Right atrium auricular region (tissue), 2 donors: Measurements from ENCODE around the gene OR10A2. TPM values are rescaled to one million over a fixed set of nuclear protein-coding genes. Genes with fewer than 3 reads are reported as not detected.
"Not testable (repeated sequence)": the region's sequence is repeated elsewhere in the genome, so short reads cannot be mapped to it uniquely, and the experiment has no call there.

Source experiments
- DNase-seq: peaks from one replicate; pipeline ENCODE4 v3.0.0-alpha.2; 2019; ENCODE audit warnings: low spot score
- H3K27ac ChIP-seq, 2 donors: fragments of 200-600 bp; sonication (generic); 1 replicate in 1 of 2; 2 replicates in 1 of 2; pipeline ENCODE4 v1.5.1; 2016 to 2019
- H3K27me3 ChIP-seq, 2 donors: fragments of 200-600 bp; sonication (generic); one replicate each; pipeline versions ENCODE4 v1.5.1 to v1.6.0; 2017 to 2019
- H3K36me3 ChIP-seq: fragments of 200-600 bp; sonication (generic); one replicate; pipeline ENCODE4 v1.5.1; 2016
- H3K4me1 ChIP-seq, 2 donors: fragments of 200-600 bp; sonication (generic); one replicate each; pipeline versions ENCODE4 v1.5.1 to v1.6.0; 2017 to 2019
- H3K4me3 ChIP-seq, 2 donors: fragments of 200-600 bp; sonication (generic); 1 replicate in 1 of 2; 2 replicates in 1 of 2; pipeline ENCODE4 v1.5.1; 2017 to 2019; ENCODE audit warnings: mild to moderate bottlenecking in 1 of 2, moderate library complexity in 1 of 2
- H3K9me3 ChIP-seq, 2 donors: fragments of 200-600 bp; sonication (generic); one replicate each; pipeline ENCODE4 v1.5.1; 2019
- total RNA-seq, 2 donors: library from RNA; depleted of rRNA; stranded (reverse); fragments of >200 nt; gene quantifications; one replicate each; pipeline ENCODE4 v1.1.0, GENCODE V29; 2016
- TF ChIP-seq, protein P1 (sequence below), 2 donors: fragments of 200-600 bp; sonication (generic); IDR thresholded peaks; one replicate each; pipeline ENCODE4 v1.5.1; 2019; ENCODE audit warnings: antibody characterized with exemption in 2 of 2

The OR10A2 gene
- total RNA-seq, 2 donors from 2014 or later, result not detected

DNA sequence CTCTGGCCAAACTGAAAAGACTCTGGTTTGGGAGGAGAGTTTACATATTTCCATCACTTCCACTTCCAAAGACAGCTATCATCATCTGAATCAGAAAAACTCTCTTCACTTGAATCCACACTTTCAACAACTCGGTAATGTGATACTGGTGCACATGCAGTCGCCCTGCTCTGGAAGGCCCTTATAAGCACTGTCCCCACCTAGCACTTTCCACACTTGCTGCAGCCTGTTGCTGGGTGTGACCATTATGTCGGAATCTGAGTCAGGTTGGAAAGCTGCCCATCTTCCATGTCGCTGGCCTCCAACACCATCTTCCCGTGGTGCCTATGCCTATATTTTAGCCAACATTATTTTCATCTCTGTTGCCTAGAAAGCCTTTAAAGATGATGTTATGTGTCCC, 18.5 kb upstream of the OR10A2 start:
- TF ChIP-seq, protein P1, sequence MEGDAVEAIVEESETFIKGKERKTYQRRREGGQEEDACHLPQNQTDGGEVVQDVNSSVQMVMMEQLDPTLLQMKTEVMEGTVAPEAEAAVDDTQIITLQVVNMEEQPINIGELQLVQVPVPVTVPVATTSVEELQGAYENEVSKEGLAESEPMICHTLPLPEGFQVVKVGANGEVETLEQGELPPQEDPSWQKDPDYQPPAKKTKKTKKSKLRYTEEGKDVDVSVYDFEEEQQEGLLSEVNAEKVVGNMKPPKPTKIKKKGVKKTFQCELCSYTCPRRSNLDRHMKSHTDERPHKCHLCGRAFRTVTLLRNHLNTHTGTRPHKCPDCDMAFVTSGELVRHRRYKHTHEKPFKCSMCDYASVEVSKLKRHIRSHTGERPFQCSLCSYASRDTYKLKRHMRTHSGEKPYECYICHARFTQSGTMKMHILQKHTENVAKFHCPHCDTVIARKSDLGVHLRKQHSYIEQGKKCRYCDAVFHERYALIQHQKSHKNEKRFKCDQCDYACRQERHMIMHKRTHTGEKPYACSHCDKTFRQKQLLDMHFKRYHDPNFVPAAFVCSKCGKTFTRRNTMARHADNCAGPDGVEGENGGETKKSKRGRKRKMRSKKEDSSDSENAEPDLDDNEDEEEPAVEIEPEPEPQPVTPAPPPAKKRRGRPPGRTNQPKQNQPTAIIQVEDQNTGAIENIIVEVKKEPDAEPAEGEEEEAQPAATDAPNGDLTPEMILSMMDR (IDR thresholded peaks at IDR 0.05), result no peak
- H3K27me3 ChIP-seq, result no peaks in the 10 kb centered on the region
- H3K9me3 ChIP-seq, result no peaks in the 10 kb centered on the region
- no peak overlapping the region for H3K27ac ChIP-seq
- no peaks in the 10 kb centered on the region for H3K36me3 ChIP-seq
- H3K4me3 ChIP-seq, result no peak overlapping the region
- DNase-seq, result no peak
- H3K4me1 ChIP-seq, result no peaks in the 10 kb centered on the region

GRCh38 chr11:6845383-6845782, 17.5 kb upstream of the OR10A2 start, which contains the start of gene OR10A5:
Gene OR10A5, plus strand, starts transcription at chr11:6845683. Its CDS starts 0 bp downstream, at chr11:6845683.
- DNase-seq, result no peak
- TF ChIP-seq, protein P1 (IDR thresholded peaks at IDR 0.05), result no peak
- no peak within 1 kb of the TSS for H3K4me3 ChIP-seq
- H3K27ac ChIP-seq, result no peak within 1 kb of the TSS
- no peaks in the 10 kb centered on the region for H3K9me3 ChIP-seq
- H3K27me3 ChIP-seq, result no peaks in the 10 kb centered on the region
- H3K4me1 ChIP-seq, result no peaks in the 10 kb centered on the region
- H3K36me3 ChIP-seq, result no peaks in the 10 kb centered on the region

GRCh38 chr11:6850526-6850925, 12.3 kb upstream of the OR10A2 start:
- TF ChIP-seq, protein P1 (IDR thresholded peaks at IDR 0.05), result no peak
- no peak for DNase-seq
- H3K4me1 ChIP-seq, result no peaks in the 10 kb centered on the region
- no peaks in the 10 kb centered on the region for H3K9me3 ChIP-seq
- no peak overlapping the region for H3K4me3 ChIP-seq
- no peak overlapping the region for H3K27ac ChIP-seq
- H3K27me3 ChIP-seq, result no peaks in the 10 kb centered on the region
- H3K36me3 ChIP-seq, result no peaks in the 10 kb centered on the region

DNA sequence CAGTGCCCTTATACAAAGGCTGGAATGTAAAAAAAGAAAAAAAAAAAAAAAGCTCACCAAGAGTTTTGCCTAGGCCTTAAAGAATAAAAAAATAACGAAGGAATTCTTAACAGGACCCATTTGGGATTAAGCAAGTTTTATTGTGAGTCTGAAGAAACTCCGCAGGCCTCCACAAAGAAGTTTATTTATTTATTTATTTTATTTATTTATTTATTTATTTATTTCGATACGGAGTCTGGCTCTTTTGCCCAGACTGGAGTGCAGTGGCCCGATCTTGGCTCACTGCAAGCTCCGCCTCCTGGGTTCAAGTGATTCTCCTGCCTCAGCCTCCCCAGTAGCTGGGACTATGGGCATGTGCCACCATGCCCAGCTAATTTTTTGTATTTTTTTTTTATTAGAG, 8.1 kb upstream of the OR10A2 start:
- not testable (repeated sequence) for H3K27me3 ChIP-seq, H3K36me3 ChIP-seq, H3K4me1 ChIP-seq, H3K9me3 ChIP-seq, DNase-seq, H3K4me3 ChIP-seq, H3K27ac ChIP-seq

DNA sequence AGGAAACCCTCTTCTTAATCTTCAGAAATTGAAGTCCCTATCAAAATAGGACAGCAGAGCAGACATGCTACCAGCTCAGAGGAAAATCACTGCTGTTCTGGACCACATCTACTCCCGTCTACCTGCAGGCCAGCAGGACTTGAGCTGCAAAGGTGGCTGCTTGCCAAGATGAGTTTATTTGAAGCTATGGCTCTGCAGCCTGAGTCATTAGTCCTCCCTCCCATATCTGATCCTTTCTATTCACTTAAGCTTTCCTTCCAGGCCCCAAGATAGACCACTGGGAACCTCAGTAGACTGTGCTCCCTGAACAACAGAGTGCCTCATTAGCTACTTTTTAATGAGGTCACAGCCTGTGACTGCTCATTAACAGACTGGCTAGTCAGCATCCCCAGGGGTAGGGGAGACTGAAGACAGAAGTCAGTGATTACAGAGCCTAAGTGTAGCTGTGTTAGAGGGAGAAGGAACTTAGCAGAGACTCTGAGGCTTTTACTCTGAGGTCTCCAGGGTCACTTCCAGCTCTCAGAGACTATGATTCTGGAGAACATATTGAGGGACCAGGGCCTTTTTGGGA, 6.8 kb upstream of the OR10A2 start:
- Histone ChIP-seq H3K4me1 (no peaks in the 10 kb centered on the region), H3K36me3 (no peaks in the 10 kb centered on the region), H3K4me3 (no peak overlapping the region), H3K27me3 (no peaks in the 10 kb centered on the region), H3K9me3 (no peaks in the 10 kb centered on the region), H3K27ac (no peak overlapping the region)
- TF ChIP-seq, protein P1 (IDR thresholded peaks at IDR 0.05), result no peak
- no peak for DNase-seq

DNA sequence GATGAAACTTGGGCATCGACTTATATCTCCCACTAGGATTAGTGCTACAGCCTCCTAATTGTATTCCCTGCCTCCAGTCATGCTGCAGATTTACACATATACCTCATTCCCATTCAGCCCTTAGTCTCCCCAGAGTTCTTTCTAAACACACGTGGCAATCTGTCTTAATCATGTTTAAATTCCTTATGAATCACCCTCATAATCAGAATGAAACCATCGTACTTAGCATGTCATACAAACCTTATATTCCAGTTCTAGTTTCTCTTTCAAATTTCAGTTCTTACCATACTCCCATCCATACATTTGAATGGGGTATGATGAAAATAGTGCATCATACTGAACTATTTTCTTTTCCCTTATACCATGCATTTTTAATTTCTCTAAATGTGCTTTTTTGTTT, 6.0 kb upstream of the OR10A2 start:
- Histone ChIP-seq H3K9me3 (no peaks in the 10 kb centered on the region), H3K27me3 (no peaks in the 10 kb centered on the region)
- TF ChIP-seq, protein P1 (IDR thresholded peaks at IDR 0.05), result no peak

More for the DNA sequence above, 6.0 kb upstream of the OR10A2 start:
- H3K4me3 ChIP-seq, result no peak overlapping the region
- DNase-seq, result no peak
- H3K36me3 ChIP-seq, result no peaks in the 10 kb centered on the region
- no peak overlapping the region for H3K27ac ChIP-seq
- H3K4me1 ChIP-seq, result no peaks in the 10 kb centered on the region
